Spleen (tissue), 7 donors: ENCODE results near the gene TBX3.

Experiments used
- POLR2A ChIP-seq, 3 donors: fragments of 450-650 bp; IDR thresholded peaks; one replicate each; pipeline ENCODE4 v1.5.1; 2017; ENCODE audit warnings: antibody characterized with exemption in 3 of 3, mild to moderate bottlenecking in 1 of 3
- POLR2AphosphoS5 ChIP-seq, 3 donors: sonication (generic); formaldehyde crosslinking; IDR thresholded peaks; one replicate each; pipeline ENCODE4 v1.5.1; 2017; ENCODE audit warnings: antibody characterized with exemption in 3 of 3
- TF ChIP-seq, protein P1 (sequence below), 11 experiments: fragments of 200-600 bp in 7 of 11; fragments of 450-650 bp in 4 of 11; sonication (generic) in 4 of 11; IDR thresholded peaks in 8 of 11; conservative IDR thresholded peaks in 3 of 11; 1 replicate in 7 of 11; 2 replicates in 4 of 11; pipeline versions ENCODE4 v1.4.0 to v1.8.0; 2016 to 2021; ENCODE audit warnings: antibody characterized with exemption in 11 of 11, inconsistent platforms in 4 of 11, mild to moderate bottlenecking in 1 of 11
- donor health status: DM: no; HTN: no; CAD: no; lungs with moderate emphysema.
- donor health status: DM: no; HTN: no; CAD: no.
- donor health status: DM: no; HTN: no; CAD: no.

- TF ChIP-seq, protein P1, sequence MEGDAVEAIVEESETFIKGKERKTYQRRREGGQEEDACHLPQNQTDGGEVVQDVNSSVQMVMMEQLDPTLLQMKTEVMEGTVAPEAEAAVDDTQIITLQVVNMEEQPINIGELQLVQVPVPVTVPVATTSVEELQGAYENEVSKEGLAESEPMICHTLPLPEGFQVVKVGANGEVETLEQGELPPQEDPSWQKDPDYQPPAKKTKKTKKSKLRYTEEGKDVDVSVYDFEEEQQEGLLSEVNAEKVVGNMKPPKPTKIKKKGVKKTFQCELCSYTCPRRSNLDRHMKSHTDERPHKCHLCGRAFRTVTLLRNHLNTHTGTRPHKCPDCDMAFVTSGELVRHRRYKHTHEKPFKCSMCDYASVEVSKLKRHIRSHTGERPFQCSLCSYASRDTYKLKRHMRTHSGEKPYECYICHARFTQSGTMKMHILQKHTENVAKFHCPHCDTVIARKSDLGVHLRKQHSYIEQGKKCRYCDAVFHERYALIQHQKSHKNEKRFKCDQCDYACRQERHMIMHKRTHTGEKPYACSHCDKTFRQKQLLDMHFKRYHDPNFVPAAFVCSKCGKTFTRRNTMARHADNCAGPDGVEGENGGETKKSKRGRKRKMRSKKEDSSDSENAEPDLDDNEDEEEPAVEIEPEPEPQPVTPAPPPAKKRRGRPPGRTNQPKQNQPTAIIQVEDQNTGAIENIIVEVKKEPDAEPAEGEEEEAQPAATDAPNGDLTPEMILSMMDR (IDR thresholded peaks at IDR 0.05 in 8 of 11, conservative IDR thresholded peaks at IDR 0.05 in 3 of 11), result no peak
- TF ChIP-seq POLR2AphosphoS5 (IDR thresholded peaks at IDR 0.05), result no peak
- TF ChIP-seq POLR2A (IDR thresholded peaks at IDR 0.05), result no peak
Measured at GRCh38 chr12:114697243-114697716, 13.3 kb upstream of the TBX3 start.
